Measurements from ENCODE around the gene FGFBP3. TPM values are rescaled to one million over a fixed set of nuclear protein-coding genes. Genes with fewer than 3 reads are reported as not detected.

The FGFBP3 gene
- total RNA-seq, 1 experiment from 2014 or later, result 1.1 TPM

- TF ChIP-seq, protein P1, sequence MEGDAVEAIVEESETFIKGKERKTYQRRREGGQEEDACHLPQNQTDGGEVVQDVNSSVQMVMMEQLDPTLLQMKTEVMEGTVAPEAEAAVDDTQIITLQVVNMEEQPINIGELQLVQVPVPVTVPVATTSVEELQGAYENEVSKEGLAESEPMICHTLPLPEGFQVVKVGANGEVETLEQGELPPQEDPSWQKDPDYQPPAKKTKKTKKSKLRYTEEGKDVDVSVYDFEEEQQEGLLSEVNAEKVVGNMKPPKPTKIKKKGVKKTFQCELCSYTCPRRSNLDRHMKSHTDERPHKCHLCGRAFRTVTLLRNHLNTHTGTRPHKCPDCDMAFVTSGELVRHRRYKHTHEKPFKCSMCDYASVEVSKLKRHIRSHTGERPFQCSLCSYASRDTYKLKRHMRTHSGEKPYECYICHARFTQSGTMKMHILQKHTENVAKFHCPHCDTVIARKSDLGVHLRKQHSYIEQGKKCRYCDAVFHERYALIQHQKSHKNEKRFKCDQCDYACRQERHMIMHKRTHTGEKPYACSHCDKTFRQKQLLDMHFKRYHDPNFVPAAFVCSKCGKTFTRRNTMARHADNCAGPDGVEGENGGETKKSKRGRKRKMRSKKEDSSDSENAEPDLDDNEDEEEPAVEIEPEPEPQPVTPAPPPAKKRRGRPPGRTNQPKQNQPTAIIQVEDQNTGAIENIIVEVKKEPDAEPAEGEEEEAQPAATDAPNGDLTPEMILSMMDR (IDR thresholded peaks at IDR 0.05; ENCODE audit: unreplicated experiment), result no peak
- H3K4me3 Mint-ChIP-seq (ENCODE audit: unreplicated experiment), result no peak overlapping the region
- H3K27ac Mint-ChIP-seq (ENCODE audit: low read depth, unreplicated experiment), result no peak overlapping the region
- no TSS peak for BruUV-seq (replicated peaks)
- H3K9me3 Mint-ChIP-seq (ENCODE audit: unreplicated experiment), result no peaks in the 10 kb centered on the region
- no peak for DNase-seq (ENCODE audit: unreplicated experiment)
- H3K36me3 Mint-ChIP-seq (ENCODE audit: insufficient read depth, unreplicated experiment), result no peaks in the 10 kb centered on the region
- no peaks in the 10 kb centered on the region for H3K27me3 Mint-ChIP-seq (ENCODE audit: insufficient read depth, unreplicated experiment)
- ChIA-PET POLR2A (no interaction called here), CTCF (no interaction called here)
- intact Hi-C loops (cut with micrococcal nuclease), result no loop called here
- H3K4me1 Mint-ChIP-seq (ENCODE audit: insufficient read depth, unreplicated experiment), result peaks cover 6% of the 10 kb centered on the region
Observed at GRCh38 chr10:91893051-91893450, 16.2 kb downstream of the FGFBP3 start.

GRCh38 chr10:91891125-91892001, 17.9 kb downstream of the FGFBP3 start:
- H3K4me1 Mint-ChIP-seq (ENCODE audit: insufficient read depth, unreplicated experiment), result peaks cover 6% of the 10 kb centered on the region
- TF ChIP-seq, protein P1 (IDR thresholded peaks at IDR 0.05; ENCODE audit: unreplicated experiment), result no peak
- ChIA-PET POLR2A (interaction anchor here (0.6 to 1.5 kb wide), 2 partner anchors 8 to 45 kb away, joined by 4 to 6 read pairs; no protein-coding TSS in a partner anchor), CTCF (interaction anchor here (0.6 to 1.6 kb wide), 2 partner anchors 22 to 595 kb away, joined by 3 to 6 read pairs; no protein-coding TSS in a partner anchor)
- H3K4me3 Mint-ChIP-seq (ENCODE audit: unreplicated experiment), result no peak overlapping the region
- no peak overlapping the region for H3K27ac Mint-ChIP-seq (ENCODE audit: low read depth, unreplicated experiment)
- DNase-seq (ENCODE audit: unreplicated experiment), result peak; percentile 79
- BruUV-seq (replicated peaks), result no TSS peak
- intact Hi-C loops (cut with micrococcal nuclease), result no loop called here
- no peaks in the 10 kb centered on the region for H3K27me3 Mint-ChIP-seq (ENCODE audit: insufficient read depth, unreplicated experiment)
- H3K9me3 Mint-ChIP-seq (ENCODE audit: unreplicated experiment), result no peaks in the 10 kb centered on the region
- H3K36me3 Mint-ChIP-seq (ENCODE audit: insufficient read depth, unreplicated experiment), result no peaks in the 10 kb centered on the region

GRCh38 chr10:91887272-91888076, 21.8 kb downstream of the FGFBP3 start:
- peaks cover 6% of the 10 kb centered on the region for H3K4me1 Mint-ChIP-seq (ENCODE audit: insufficient read depth, unreplicated experiment)
- TF ChIP-seq, protein P1 (IDR thresholded peaks at IDR 0.05; ENCODE audit: unreplicated experiment), result no peak
- no peaks in the 10 kb centered on the region for H3K36me3 Mint-ChIP-seq (ENCODE audit: insufficient read depth, unreplicated experiment)
- POLR2A ChIA-PET, result no interaction called here
- DNase-seq (ENCODE audit: unreplicated experiment), result no peak
- no peaks in the 10 kb centered on the region for H3K9me3 Mint-ChIP-seq (ENCODE audit: unreplicated experiment)
- intact Hi-C loops (cut with micrococcal nuclease), result no loop called here
- no peaks in the 10 kb centered on the region for H3K27me3 Mint-ChIP-seq (ENCODE audit: insufficient read depth, unreplicated experiment)
- CTCF ChIA-PET, result interaction anchor here (0.6 kb wide), 1 partner anchor 33 kb away, joined by 3 read pairs; no protein-coding TSS in a partner anchor
- H3K4me3 Mint-ChIP-seq (ENCODE audit: unreplicated experiment), result peak overlapping the region; percentile 40
- H3K27ac Mint-ChIP-seq (ENCODE audit: low read depth, unreplicated experiment), result no peak overlapping the region
- no TSS peak for BruUV-seq (replicated peaks)

- ChIA-PET CTCF (interaction anchor here (0.6 kb wide), 1 partner anchor 34 kb away, joined by 3 read pairs; no protein-coding TSS in a partner anchor), POLR2A (no interaction called here)
- Mint-ChIP-seq H3K4me3 (ENCODE audit: unreplicated experiment) (no peak overlapping the region), H3K27ac (ENCODE audit: low read depth, unreplicated experiment) (no peak overlapping the region), H3K36me3 (ENCODE audit: insufficient read depth, unreplicated experiment) (no peaks in the 10 kb centered on the region), H3K27me3 (ENCODE audit: insufficient read depth, unreplicated experiment) (no peaks in the 10 kb centered on the region), H3K9me3 (ENCODE audit: unreplicated experiment) (no peaks in the 10 kb centered on the region), H3K4me1 (ENCODE audit: insufficient read depth, unreplicated experiment) (peaks cover 6% of the 10 kb centered on the region)
- intact Hi-C loops (cut with micrococcal nuclease), result no loop called here
- no TSS peak for BruUV-seq (replicated peaks)
- no peak for DNase-seq (ENCODE audit: unreplicated experiment)
- TF ChIP-seq, protein P1 (IDR thresholded peaks at IDR 0.05; ENCODE audit: unreplicated experiment), result no peak
Observed at GRCh38 chr10:91886954-91887271, 22.4 kb downstream of the FGFBP3 start.

Data from MCF 10A (cell line).